GM19023 (cell line): ENCODE results near the gene FAT1.
"Not testable (repeated sequence)": the region's sequence is repeated elsewhere in the genome, so short reads cannot be mapped to it uniquely, and the experiment has no call there.

ENCODE experiments used
- ATAC-seq: cut with Tn5 transposase; IDR thresholded peaks from one replicate; pipeline ENCODE4 v1.9.1; 2021; ENCODE audit warnings: mild to moderate bottlenecking, moderate library complexity; ENCODE audit not compliant: unreplicated experiment

The FAT1 gene

GRCh38 chr4:186659935-186660334, 63.7 kb downstream of the FAT1 start:
- ATAC-seq: no peak

DNA sequence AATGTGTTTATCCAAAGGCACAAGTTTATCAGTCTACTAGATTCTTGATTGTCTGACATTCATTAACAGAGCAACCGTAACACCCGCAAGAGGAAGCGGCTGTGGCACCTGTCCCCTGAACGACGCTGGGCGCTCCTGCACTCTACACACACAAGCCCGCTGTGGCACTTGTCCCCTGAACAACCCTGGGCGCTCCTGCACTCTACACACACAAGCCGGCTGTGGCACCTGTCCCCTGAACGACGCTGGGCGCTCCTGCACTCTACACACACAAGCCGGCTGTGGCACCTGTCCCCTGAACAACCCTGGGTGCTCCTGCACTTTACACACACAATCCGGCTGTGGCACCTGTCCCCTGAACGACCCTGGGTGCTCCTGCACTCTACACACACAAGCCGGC, 64.2 kb downstream of the FAT1 start:
- not testable (repeated sequence) for ATAC-seq

- ATAC-seq: no peak
Measured at GRCh38 chr4:186658657-186659056, 65.0 kb downstream of the FAT1 start.

DNA sequence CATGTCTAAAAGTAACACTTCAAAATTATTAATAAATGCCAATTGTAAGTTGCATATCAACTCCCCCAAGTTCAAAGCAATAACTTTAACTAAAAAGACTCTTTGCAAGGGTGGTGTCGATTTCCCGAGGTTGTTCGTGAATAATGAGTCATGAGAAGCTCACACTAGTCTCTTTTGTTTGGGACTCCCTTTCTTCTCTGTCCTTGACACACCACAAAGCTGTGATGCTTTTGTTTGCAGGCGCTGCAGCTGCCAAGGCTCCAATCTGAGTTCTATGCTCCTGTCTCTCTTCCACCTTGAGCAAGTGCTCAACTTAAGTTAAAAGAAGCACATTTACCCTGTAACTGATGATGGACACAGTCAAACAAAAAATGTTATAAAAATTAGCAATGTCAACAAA, 65.9 kb downstream of the FAT1 start:
- ATAC-seq: no peak

GRCh38 chr4:186653969-186654368, 69.7 kb downstream of the FAT1 start:
- ATAC-seq: no peak

DNA sequence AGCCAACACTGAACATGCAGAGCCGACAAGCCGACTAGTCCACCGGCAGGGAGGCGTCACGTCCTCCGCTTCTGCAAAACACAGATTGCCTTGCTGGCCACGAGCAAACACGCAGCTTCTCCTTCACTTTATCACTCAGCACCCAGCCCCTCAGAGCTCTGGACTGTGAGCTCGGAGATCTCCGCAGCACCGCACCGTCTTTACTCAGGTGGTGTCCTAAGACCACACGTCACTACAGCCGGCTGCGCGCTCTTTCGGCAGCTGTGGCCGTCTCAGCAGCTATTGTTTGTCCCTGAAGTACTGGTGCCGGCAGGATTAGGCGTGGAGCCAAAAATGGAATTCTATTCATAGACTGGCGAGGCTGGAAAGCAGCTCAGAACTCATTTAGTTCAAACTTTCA, 72.0 kb downstream of the FAT1 start:
- ATAC-seq: no peak

DNA sequence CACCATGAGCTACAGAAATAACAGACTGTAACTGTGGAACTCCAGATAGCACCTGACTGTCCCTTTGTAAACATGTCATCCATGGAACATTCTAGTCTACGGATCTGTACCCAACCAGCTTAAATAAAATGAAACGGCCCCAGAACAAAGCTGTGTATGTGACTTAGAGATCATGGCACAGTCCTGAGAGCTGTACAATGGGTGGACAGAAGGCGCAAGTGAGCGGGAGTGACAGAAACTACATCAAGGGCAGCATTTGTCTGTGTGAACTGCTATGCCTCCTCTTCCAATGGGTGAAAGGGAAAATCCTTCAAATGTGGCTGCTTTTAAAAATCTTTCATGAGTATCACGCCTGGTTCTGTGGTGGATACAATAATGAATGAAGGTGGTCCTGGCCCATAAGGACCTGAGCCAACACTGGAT, 72.5 kb downstream of the FAT1 start:
- ATAC-seq: no peak

- ATAC-seq: no peak
Measured at GRCh38 chr4:186650401-186651180, 73.1 kb downstream of the FAT1 start.

- no peak for ATAC-seq
Measured at GRCh38 chr4:186647821-186648220, 75.8 kb downstream of the FAT1 start.

GRCh38 chr4:186644737-186645261, 78.9 kb downstream of the FAT1 start:
- no peak for ATAC-seq

DNA sequence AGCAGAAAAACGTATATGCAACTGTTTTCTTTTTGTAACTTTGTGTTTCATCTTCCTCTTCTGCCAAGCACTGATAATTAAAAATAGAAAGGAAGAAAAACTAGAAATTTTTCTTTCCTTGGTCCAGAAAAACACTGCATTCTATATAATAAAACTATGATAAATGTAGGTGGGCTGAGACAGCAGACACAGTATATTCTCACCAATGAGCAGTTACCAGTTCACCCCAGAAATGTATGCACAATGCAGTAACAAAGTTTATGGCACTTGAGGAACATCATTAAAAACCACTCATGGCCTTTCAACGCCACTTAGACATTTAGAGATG, 79.4 kb downstream of the FAT1 start:
- no peak for ATAC-seq

DNA sequence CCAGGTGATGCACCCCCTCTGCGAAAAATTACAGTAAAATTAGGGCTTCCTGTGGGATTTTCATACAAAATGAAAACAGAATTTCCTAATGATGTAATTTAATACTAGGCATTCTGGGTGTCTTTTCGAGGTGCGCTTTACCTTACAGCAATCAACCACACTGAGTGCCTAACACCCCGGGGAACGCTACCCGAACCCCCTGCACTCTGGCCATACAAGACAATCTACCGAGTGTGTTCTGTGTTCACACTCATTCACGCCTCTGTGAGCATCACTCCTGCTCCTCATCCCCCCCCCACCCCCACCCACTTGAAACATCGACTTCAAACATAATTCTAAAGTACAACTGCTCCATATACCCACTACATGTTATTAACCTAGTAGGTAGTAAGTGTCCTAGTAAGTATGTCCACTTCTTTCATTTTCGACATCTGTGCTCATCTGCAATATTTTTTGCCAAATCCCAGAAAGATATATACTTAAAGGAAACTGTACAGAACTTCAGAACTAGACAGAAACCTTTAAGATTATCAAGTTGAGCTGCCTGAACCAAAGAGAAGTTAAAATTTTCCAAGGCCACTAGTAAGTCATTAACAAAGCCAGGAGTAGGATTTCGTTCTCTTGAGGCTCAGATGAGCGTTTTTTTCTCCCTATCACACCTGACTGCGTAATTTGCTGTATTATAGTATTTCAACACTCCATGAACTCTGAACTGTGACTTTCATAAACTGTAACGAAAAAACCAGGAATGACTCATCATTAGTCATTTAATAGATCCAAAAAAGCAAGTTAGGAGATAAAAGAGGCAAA, 80.0 kb downstream of the FAT1 start:
- no peak for ATAC-seq

- no peak for ATAC-seq
Measured at GRCh38 chr4:186642998-186643397, 80.7 kb downstream of the FAT1 start.

DNA sequence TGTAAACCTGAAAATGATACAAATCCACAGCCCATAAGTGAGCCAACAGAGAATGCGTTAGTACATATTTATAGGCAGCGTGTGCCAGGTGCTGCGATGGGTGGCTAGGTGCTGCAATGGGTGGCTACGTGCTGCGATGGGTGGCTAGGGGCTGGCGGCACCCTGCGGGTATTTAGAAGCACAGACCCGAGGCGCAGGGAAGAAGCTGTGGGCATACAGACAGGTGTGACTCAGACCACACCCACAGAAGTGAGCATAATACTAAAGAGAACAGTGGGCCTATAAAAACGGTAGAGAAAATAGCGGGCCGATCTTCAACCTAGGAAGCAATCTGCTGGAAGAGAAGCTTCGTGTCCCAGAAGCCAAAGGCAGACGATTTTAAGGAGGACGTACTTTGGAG, 81.1 kb downstream of the FAT1 start:
- no peak for ATAC-seq

DNA sequence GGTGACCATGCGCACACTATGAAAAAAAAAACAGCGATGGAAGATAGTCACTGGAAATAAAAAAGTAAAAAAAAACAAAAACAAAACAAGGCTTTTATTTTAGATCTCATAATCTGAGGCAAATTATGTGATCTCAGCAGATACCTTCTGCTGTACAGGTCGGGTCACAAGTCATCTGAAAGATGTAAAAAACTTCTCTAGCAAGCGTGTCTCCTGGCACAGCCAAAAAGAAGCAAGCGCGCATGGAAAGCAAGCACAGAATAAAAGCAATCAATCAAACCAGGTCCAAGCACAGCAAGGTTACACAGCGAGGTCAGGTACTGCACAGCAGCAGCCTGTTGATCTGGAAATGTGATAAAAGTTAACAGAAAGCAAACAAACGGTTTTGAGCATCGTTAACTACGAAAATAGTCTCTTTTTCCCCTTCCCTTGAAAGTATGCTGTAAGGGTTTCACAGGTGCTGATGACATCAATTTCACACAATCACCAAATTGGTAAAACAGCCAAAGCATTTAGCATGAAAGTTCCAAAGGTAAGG, 89.0 kb downstream of the FAT1 start:
- no peak for ATAC-seq

DNA sequence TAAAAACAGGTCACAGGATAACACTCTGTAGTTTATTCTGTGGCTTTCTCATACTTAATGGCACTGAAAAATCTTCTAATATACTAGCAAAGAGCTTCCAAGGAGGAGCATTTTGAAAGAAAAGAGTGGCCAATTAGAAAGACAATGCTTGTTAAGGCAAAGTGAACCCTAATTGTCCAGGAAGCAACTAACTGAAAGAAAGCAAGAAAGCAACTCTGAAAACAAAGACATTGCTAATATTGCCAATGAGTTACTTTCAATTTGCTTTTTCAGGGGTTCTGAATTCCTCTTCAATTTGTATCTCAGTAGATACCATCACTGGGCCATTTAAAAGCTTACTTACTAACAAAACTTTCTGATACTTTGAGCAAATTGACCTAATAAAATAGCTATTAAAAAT, 89.8 kb downstream of the FAT1 start:
- no peak for ATAC-seq

DNA sequence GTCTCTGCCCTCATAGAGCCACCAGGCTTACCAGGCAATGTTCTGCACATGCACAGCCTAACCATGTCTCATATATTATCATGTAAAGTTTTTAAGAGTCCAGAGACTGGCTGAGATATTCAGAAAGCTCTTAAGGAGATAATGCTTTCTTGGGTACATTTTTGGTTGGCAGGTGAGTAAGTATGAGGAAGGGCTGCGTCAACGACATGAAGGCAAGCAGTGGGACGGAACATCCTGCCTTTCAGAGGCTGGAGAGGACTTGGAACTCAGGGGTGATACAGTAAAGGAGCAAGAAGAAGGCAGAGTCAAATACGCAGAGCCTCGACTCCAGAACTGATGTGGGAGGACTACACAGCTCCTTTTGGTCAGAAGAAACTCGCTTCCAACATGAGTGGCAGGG, 93.5 kb downstream of the FAT1 start:
- ATAC-seq: no peak

DNA sequence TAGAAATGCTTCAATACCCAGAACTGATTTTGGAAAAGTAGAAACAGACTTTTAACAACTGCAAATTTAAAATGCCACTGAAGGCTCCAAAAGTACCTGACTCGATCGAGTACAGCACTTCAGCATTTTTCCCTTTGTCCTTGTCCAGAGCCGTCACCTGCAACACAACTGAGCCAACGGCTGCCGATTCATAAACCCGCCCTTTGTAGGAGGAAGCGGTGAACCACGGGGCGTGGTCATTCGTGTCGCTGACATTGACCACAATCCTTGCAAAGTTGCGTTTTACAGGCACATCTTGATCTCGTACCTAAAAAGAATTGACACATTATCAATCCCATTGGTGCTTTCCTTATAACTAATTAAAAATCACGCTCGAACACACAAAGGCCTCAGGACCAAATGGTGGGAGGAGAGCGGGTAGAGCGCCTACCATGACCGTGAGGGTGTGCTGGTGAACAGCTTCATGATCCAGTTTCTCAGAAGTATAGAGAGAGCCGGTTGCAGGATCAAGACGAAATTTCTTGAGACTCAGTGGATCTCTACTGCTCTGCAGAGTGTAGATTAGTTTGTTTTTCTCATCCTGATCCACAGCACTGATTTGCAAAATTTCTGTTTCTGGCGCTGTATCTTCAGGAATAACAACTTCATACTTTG, 95.5 kb downstream of the FAT1 start:
- ATAC-seq: no peak

- ATAC-seq: no peak
Measured at GRCh38 chr4:186627226-186627865, 96.3 kb downstream of the FAT1 start.

GRCh38 chr4:186624951-186625350, 98.7 kb downstream of the FAT1 start:
- ATAC-seq: no peak

DNA sequence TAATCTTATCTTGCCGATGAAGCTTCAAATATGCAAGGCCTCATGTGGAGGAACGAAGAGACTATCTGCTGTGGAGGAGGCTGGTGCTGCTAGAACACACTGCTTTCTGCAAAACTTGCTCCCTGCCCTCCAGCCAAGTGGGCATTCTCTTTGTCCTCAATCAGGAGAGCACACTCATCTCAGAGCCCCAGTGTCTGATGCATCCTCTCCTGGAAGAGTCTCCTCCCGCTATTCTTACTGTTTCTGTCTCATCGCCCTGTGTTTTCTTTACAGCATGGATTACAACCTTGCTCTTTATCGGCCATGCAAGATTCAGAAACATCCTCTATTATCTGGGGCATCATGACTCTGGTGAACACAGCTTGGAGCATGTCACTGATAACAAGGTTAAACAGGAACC, 100.1 kb downstream of the FAT1 start:
- no peak for ATAC-seq
